SK-N-SH (cell line): ENCODE results near the gene TRPC6. TPM values are rescaled to one million over a fixed set of nuclear protein-coding genes. Genes with fewer than 3 reads are reported as not detected.

Source experiments
- CTCF ChIA-PET: fragments of 300-600, 350-600 bp; formaldehyde crosslinking; extraction: SDS; loops from one replicate; lab custom pipeline; 2021; lab: Yijun Ruan, JAX
- POLR2A ChIA-PET: fragments of 350-600 bp; sonication (Branson Sonifier 250); formaldehyde crosslinking; extraction: SDS; loops from one replicate; lab custom pipeline; 2020; ENCODE audit warnings: antibody characterized with exemption, inconsistent platforms; lab: Yijun Ruan, JAX
- DNase-seq: peaks from one replicate; pipeline ENCODE4 v3.0.0; 2012
- H2AFZ ChIP-seq: fragments of 200-600 bp; sonication (generic); 2 replicates; pipeline ENCODE4 v1.8.1; 2016; ENCODE audit warnings: antibody characterized with exemption, mild to moderate bottlenecking, low read depth
- H3F3A ChIP-seq: fragments of 200-600 bp; sonication (generic); replicated peaks from 2 replicates; pipeline ENCODE3; 2016; ENCODE audit warnings: antibody characterized with exemption, mild to moderate bottlenecking; ENCODE audit not compliant: insufficient read depth
- H3K27ac ChIP-seq, 2 experiments: fragments of 200-500 bp in 1 of 2; fragments of 200-600 bp in 1 of 2; sonication (Bioruptor generic) in 1 of 2; sonication (generic), shearing (Covaris generic) in 1 of 2; 2 replicates each; pipeline versions ENCODE4 v1.5.1 to v1.6.1; 2014 to 2016; ENCODE audit warnings: low read depth in 2 of 2, inconsistent platforms in 1 of 2, low read length in 1 of 2, mild to moderate bottlenecking in 1 of 2, mixed read lengths in 1 of 2
- H3K27me3 ChIP-seq: fragments of 200-600 bp; sonication (generic), shearing (Covaris generic); 2 replicates; pipeline ENCODE4 v1.6.1; 2016; ENCODE audit warnings: mixed run types; ENCODE audit not compliant: insufficient read depth
- H3K36me3 ChIP-seq, 2 experiments: fragments of 200-500 bp in 1 of 2; fragments of 200-600 bp in 1 of 2; sonication (Bioruptor generic) in 1 of 2; sonication (generic) in 1 of 2; replicated peaks in 1 of 2; 2 replicates each; pipeline versions ENCODE3 to v1.5.1; 2014 to 2016; ENCODE audit warnings: low read length in 1 of 2, mild to moderate bottlenecking in 1 of 2; ENCODE audit not compliant: insufficient read depth in 2 of 2, control insufficient read depth in 1 of 2
- H3K4me1 ChIP-seq, 2 experiments: fragments of 200-500 bp in 1 of 2; fragments of 200-600 bp in 1 of 2; sonication (Bioruptor generic) in 1 of 2; sonication (generic), shearing (Covaris generic) in 1 of 2; 2 replicates each; pipeline versions ENCODE4 v1.5.1 to v1.6.1; 2014 to 2016; ENCODE audit warnings: low read depth in 1 of 2, low read length in 1 of 2, mixed run types in 1 of 2; ENCODE audit not compliant: insufficient read depth in 2 of 2, control insufficient read depth in 1 of 2
- H3K4me2 ChIP-seq: fragments of 200-600 bp; sonication (generic), shearing (Covaris generic); 2 replicates; pipeline ENCODE4 v1.6.1; 2017; ENCODE audit warnings: mixed run types
- H3K4me3 ChIP-seq, 2 experiments: fragments of 200-500 bp in 1 of 2; fragments of 200-600 bp in 1 of 2; sonication (Bioruptor generic) in 1 of 2; sonication (generic), shearing (Covaris generic) in 1 of 2; 2 replicates each; pipeline versions ENCODE4 v1.5.1 to v1.8.1; 2014 to 2016; ENCODE audit warnings: low read depth in 2 of 2, inconsistent platforms in 1 of 2, low read length in 1 of 2, mild to moderate bottlenecking in 1 of 2, mixed read lengths in 1 of 2, moderate library complexity in 1 of 2
- H3K79me2 ChIP-seq: fragments of 200-600 bp; sonication (generic); 2 replicates; pipeline ENCODE4 v1.8.1; 2017; ENCODE audit warnings: mild to moderate bottlenecking; ENCODE audit not compliant: insufficient read depth
- H3K9ac ChIP-seq: fragments of 200-600 bp; sonication (generic); 2 replicates; pipeline ENCODE4 v1.6.1; 2017; ENCODE audit warnings: mixed run types
- H3K9me2 ChIP-seq: fragments of 200-600 bp; sonication (generic); 2 replicates; pipeline ENCODE4 v1.6.1; 2017; ENCODE audit warnings: mixed run types
- H3K9me3 ChIP-seq: fragments of 200-600 bp; sonication (generic); 2 replicates; pipeline ENCODE4 v1.6.1; 2017; ENCODE audit warnings: mixed run types, mild to moderate bottlenecking, moderate library complexity
- H4K20me1 ChIP-seq: fragments of 200-600 bp; sonication (generic); 2 replicates; pipeline ENCODE4 v1.6.1; 2017; ENCODE audit warnings: mild to moderate bottlenecking, mixed run types; ENCODE audit not compliant: insufficient read depth
- CTCF ChIP-seq: fragments of 200-600 bp; sonication (generic); IDR thresholded peaks from 2 replicates; pipeline ENCODE4 v1.6.1; 2017; ENCODE audit warnings: antibody characterized with exemption, mild to moderate bottlenecking, moderate library complexity
- EZH2phosphoT487 ChIP-seq: fragments of 200-600 bp; sonication (generic); IDR thresholded peaks from 2 replicates; pipeline ENCODE4 v1.6.1; 2017; ENCODE audit warnings: low read depth, mixed run types, mild to moderate bottlenecking, antibody characterized with exemption, moderate library complexity, borderline replicate concordance
- FOXM1 ChIP-seq: IDR thresholded peaks from 2 replicates; pipeline ENCODE4 v1.4.0; 2012; ENCODE audit warnings: low read depth, mild to moderate bottlenecking
- GABPA ChIP-seq: IDR thresholded peaks from 2 replicates; pipeline ENCODE4 v1.4.0; 2012; ENCODE audit warnings: low read depth, mild to moderate bottlenecking
- IRF3 ChIP-seq: fragments of 150-350 bp; IDR thresholded peaks from 2 replicates; pipeline ENCODE4 v1.6.1; 2016; ENCODE audit warnings: mild to moderate bottlenecking, low read depth, low read length
- MXI1 ChIP-seq: IDR thresholded peaks from 2 replicates; pipeline ENCODE4 v1.6.1; 2012; ENCODE audit warnings: mild to moderate bottlenecking, low read depth, low read length, improper control_type of control experiment
- NFIC ChIP-seq: IDR thresholded peaks from 2 replicates; pipeline ENCODE4 v1.4.0; 2012; ENCODE audit warnings: borderline replicate concordance
- NRF1 ChIP-seq: IDR thresholded peaks from 2 replicates; pipeline ENCODE4 v1.6.1; 2012; ENCODE audit warnings: low read depth, mild to moderate bottlenecking, low read length
- RFX5 ChIP-seq: IDR thresholded peaks from 2 replicates; pipeline ENCODE4 v1.6.1; 2012; ENCODE audit warnings: mild to moderate bottlenecking, improper control_type of control experiment, low read length
- RXRA ChIP-seq: IDR thresholded peaks from 2 replicates; pipeline ENCODE4 v1.4.0; 2012; ENCODE audit warnings: low read depth, mild to moderate bottlenecking, borderline replicate concordance
- SIN3A ChIP-seq: IDR thresholded peaks from 2 replicates; pipeline ENCODE4 v1.6.1; 2012; ENCODE audit warnings: low read depth, mild to moderate bottlenecking, low read length, moderate library complexity, borderline replicate concordance
- TAF1 ChIP-seq: IDR thresholded peaks from 2 replicates; pipeline ENCODE4 v1.6.1; 2012; ENCODE audit warnings: low read depth, mild to moderate bottlenecking, low read length, moderate library complexity, borderline replicate concordance
- TEAD4 ChIP-seq: IDR thresholded peaks from 2 replicates; pipeline ENCODE4 v1.4.0; 2012; ENCODE audit warnings: mild to moderate bottlenecking, borderline replicate concordance; ENCODE audit not compliant: insufficient read depth
- USF1 ChIP-seq: IDR thresholded peaks from 2 replicates; pipeline ENCODE4 v1.4.0; 2012; ENCODE audit warnings: low read depth, borderline replicate concordance
- YY1 ChIP-seq: IDR thresholded peaks from 2 replicates; pipeline ENCODE4 v1.4.0; 2012; ENCODE audit warnings: low read depth, mild to moderate bottlenecking
- ZBTB33 ChIP-seq: IDR thresholded peaks from 2 replicates; pipeline ENCODE4 v1.4.0; 2012; ENCODE audit warnings: low read depth, borderline replicate concordance
- WGBS: methylation state at CpG from one replicate; pipeline ENCODE4 v1.1.6; 2017; ENCODE audit warnings: low lambda C conversion rate; 5-methylcytosine and 5-hydroxymethylcytosine counted together
- polyA plus RNA-seq, 3 experiments: library from polyadenylated mRNA; depleted of rRNA; stranded (reverse); fragments of >200 nt; gene quantifications; 2 replicates each; pipeline ENCODE4 v1.2.3, GENCODE V29; 2012

The TRPC6 gene
- polyA plus RNA-seq, 1 of the 3 experiments (the other 2 are of a cell fraction): not detected

GRCh38 chr11:101618709-101619108, 34.9 kb upstream of the TRPC6 start:
- WGBS: 4% methylated on average over 2 of the region's 2 CpGs
- Histone ChIP-seq H3K27ac (no peak overlapping the region), H3K4me2 (no peak overlapping the region), H3K9me3 (no peaks in the 10 kb centered on the region), H3K9me2 (no peaks in the 10 kb centered on the region), H3K4me1 (no peaks in the 10 kb centered on the region), H3K27me3 (no peaks in the 10 kb centered on the region), H3K36me3 (no peaks in the 10 kb centered on the region), H3K4me3 (no peak overlapping the region), H2AFZ (no peak overlapping the region), H3K79me2 (no peaks in the 10 kb centered on the region), H3F3A (no peaks in the 10 kb centered on the region), H4K20me1 (no peaks in the 10 kb centered on the region), H3K9ac (no peak overlapping the region)
- TF ChIP-seq IRF3: no peak
- no peak for TF ChIP-seq SIN3A
- TF ChIP-seq RXRA: no peak
- TF ChIP-seq NRF1: no peak
- TF ChIP-seq YY1: no peak
- no peak for TF ChIP-seq MXI1
- no peak for TF ChIP-seq CTCF
- no peak for TF ChIP-seq ZBTB33
- no peak for TF ChIP-seq USF1
- no peak for TF ChIP-seq EZH2phosphoT487
- ChIA-PET POLR2A (no interaction called here), CTCF (no interaction called here)
- no peak for DNase-seq

- no peaks in the 10 kb centered on the region for H3K27me3 ChIP-seq
- H3K36me3 ChIP-seq: no peaks in the 10 kb centered on the region
- H3K9ac ChIP-seq: no peak overlapping the region
- ChIA-PET POLR2A (no interaction called here), CTCF (no interaction called here)
- no peaks in the 10 kb centered on the region for H3F3A ChIP-seq
- H3K4me1 ChIP-seq: no peaks in the 10 kb centered on the region
- WGBS: 0% methylated on average over 3 of the region's 6 CpGs
- H2AFZ ChIP-seq: no peak overlapping the region
- no peak for DNase-seq
- no peak overlapping the region for H3K27ac ChIP-seq
- no peak overlapping the region for H3K4me3 ChIP-seq
- H4K20me1 ChIP-seq: no peaks in the 10 kb centered on the region
- no peaks in the 10 kb centered on the region for H3K79me2 ChIP-seq
- no peaks in the 10 kb centered on the region for H3K9me3 ChIP-seq
- H3K9me2 ChIP-seq: no peaks in the 10 kb centered on the region
- H3K4me2 ChIP-seq: no peak overlapping the region
- TF ChIP-seq RFX5: no peak
- no peak for TF ChIP-seq TEAD4
- TF ChIP-seq USF1: no peak
- no peak for TF ChIP-seq FOXM1
- no peak for TF ChIP-seq NFIC
- TF ChIP-seq IRF3: no peak
- TF ChIP-seq TAF1: no peak
- TF ChIP-seq GABPA: no peak
- TF ChIP-seq YY1: no peak
- TF ChIP-seq CTCF: no peak
These were observed 34.0 kb upstream of the TRPC6 start for GRCh38 chr11:101617735-101618332.
